ENCODE results near the gene RPH3AL. TPM values are rescaled to one million over a fixed set of nuclear protein-coding genes. Genes with fewer than 3 reads are reported as not detected.
"Not testable (repeated sequence)": the region's sequence is repeated elsewhere in the genome, so short reads cannot be mapped to it uniquely, and the experiment has no call there.

Gene RPH3AL
- total and polyA plus RNA-seq, 8 donors, result 8.9 to 57.1 (median 11.0) TPM

DNA sequence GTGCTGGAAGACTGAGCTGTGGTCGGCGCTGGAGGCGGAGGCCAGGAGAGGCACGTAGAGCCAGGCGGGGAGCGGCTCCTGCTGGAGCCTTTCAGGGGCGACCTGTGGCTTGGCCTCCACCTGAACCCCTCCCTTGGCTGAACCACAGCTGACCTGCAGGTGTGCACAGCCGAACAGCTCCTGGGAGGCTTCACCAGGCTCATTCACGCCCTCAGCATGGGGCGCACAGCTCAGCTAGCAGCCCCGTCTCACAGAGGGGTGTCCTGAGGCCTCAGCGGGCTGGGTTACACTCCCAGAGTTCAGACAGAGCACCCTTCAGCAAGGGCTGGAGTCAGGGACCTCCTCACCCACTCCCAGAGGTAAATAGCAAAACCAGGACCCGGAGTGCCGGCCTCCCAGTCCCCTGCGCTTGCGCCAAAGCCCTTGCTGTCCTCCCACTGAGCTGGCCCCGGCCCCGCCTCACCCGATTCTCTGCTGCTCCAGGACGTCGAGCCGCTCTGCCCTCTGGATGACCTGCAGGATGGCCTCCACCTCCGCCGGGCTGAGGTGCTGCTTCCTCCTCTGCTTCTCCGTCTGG is 31.7 kb downstream of the RPH3AL start:
- H3K4me3 ChIP-seq, result no peak overlapping the region
- no peak overlapping the region for H3K27ac ChIP-seq
- TF ChIP-seq, protein P1, sequence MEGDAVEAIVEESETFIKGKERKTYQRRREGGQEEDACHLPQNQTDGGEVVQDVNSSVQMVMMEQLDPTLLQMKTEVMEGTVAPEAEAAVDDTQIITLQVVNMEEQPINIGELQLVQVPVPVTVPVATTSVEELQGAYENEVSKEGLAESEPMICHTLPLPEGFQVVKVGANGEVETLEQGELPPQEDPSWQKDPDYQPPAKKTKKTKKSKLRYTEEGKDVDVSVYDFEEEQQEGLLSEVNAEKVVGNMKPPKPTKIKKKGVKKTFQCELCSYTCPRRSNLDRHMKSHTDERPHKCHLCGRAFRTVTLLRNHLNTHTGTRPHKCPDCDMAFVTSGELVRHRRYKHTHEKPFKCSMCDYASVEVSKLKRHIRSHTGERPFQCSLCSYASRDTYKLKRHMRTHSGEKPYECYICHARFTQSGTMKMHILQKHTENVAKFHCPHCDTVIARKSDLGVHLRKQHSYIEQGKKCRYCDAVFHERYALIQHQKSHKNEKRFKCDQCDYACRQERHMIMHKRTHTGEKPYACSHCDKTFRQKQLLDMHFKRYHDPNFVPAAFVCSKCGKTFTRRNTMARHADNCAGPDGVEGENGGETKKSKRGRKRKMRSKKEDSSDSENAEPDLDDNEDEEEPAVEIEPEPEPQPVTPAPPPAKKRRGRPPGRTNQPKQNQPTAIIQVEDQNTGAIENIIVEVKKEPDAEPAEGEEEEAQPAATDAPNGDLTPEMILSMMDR (IDR thresholded peaks at IDR 0.05), result no peak
- peak; percentile 56 for ATAC-seq
- H3K27me3 ChIP-seq, result no peaks in the 10 kb centered on the region
- peaks cover 0 to 27% of the 10 kb centered on the region in 2 donors for H3K36me3 ChIP-seq
- peak in 1 of 4 donors; percentile 84 for DNase-seq
- intact Hi-C loops (cut with DNase I), result no loop called here
- H3K9me3 ChIP-seq, result no peaks in the 10 kb centered on the region
- no peaks in the 10 kb centered on the region for H3K4me1 ChIP-seq

DNA sequence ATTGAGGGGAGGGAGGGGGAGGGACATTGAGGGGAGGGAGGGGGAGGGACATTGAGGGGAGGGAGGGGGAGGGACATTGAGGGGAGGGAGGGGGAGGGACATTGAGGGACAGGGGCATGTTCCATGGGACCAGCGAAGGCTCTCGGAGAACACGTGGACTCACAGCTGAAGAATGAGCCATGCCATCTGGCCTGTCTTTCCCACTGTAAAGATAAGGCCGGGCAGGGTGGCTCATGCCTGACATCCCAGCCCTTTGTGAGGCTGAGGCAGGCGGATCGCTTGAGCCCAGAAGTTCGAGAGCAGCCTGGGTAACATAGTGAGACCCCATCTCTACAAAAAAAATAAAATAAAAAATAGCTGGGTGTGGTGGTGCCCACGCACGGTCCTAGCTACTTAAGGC is 32.5 kb downstream of the RPH3AL start:
- intact Hi-C loops (cut with DNase I), result no loop called here
- H3K9me3 ChIP-seq, result no peaks in the 10 kb centered on the region
- H3K27ac ChIP-seq, result no peak overlapping the region
- no peak overlapping the region for H3K4me3 ChIP-seq
- H3K4me1 ChIP-seq, result no peaks in the 10 kb centered on the region
- no peak for DNase-seq
- peaks cover 0 to 24% of the 10 kb centered on the region in 2 donors for H3K36me3 ChIP-seq
- TF ChIP-seq, protein P1 (IDR thresholded peaks at IDR 0.05), result no peak
- no peak for ATAC-seq
- H3K27me3 ChIP-seq, result no peaks in the 10 kb centered on the region

DNA sequence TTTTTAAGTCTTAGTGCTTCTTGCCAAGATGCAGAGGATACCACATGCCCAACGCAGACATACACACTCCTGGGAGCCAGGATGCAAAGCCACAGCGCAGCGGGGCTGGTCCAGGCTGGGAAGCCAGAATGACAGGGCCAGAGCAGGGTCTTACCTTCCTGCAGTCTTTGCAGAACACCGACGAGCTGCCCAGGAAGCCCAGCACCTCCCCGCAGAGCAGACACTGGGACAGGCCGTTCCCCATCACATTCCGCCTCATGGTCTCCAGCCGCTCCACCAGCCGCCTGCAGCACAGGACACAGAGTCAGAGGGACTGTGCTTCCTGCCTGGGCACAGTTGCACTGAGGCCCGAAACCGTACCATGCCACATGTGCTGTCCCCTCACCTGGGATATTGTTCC is 33.3 kb downstream of the RPH3AL start:
- Histone ChIP-seq H3K27me3 (no peaks in the 10 kb centered on the region), H3K27ac (no peak overlapping the region), H3K9me3 (no peaks in the 10 kb centered on the region), H3K4me3 (no peak overlapping the region), H3K4me1 (no peaks in the 10 kb centered on the region), H3K36me3 (peaks cover 0 to 24% of the 10 kb centered on the region in 2 donors)
- DNase-seq (peak in 2 of 4 donors; percentile 18 to 53), ATAC-seq (no peak)
- intact Hi-C loops (cut with DNase I), result no loop called here
- TF ChIP-seq, protein P1 (IDR thresholded peaks at IDR 0.05), result no peak

DNA sequence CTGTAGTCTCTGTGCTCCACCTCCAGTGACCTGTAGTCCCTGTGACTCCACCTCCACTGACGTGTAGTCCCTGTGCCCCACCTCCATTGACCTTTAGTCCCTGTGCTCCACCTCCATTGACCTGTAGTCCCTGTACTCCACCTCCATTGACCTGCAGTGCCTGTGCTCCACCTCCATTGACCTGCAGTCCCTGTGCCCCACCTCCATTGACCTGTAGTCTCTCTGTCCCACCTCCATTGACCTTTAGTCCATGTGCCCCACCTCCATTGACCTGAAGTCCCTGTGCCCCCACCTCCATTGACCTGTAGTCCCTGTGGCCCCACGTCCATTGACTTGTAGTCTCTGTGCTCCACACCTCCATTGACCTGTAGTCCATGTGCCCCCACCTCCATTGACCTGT is 35.5 kb downstream of the RPH3AL start:
- peaks cover 0 to 24% of the 10 kb centered on the region in 2 donors for H3K36me3 ChIP-seq
- H3K27me3 ChIP-seq; H3K27ac ChIP-seq; intact Hi-C loops (cut with DNase I); ATAC-seq; H3K9me3 ChIP-seq; H3K4me3 ChIP-seq; H3K4me1 ChIP-seq: not testable (repeated sequence)
- DNase-seq, result peak in 1 of 4 donors; percentile 2

DNA sequence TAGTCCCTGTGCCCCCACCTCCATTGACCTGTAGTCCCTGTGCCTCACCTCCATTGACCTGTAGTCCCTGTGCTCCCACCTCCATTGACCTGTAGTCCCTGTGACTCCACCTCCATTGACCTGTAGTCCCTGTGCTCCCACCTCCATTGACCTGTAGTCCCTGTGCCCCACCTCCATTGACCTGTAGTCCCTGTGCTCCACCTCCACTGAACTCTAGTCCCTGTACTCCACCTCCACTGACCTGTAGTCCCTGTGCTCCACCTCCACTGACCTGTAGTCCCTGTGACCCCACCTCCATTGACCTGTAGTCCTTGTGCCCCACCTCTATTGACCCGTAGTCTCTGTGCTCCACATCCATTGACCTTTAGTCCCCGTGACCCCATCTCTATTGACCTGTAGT is 37.2 kb downstream of the RPH3AL start:
- H3K4me1 ChIP-seq; H3K27ac ChIP-seq; intact Hi-C loops (cut with DNase I): not testable (repeated sequence)

DNA sequence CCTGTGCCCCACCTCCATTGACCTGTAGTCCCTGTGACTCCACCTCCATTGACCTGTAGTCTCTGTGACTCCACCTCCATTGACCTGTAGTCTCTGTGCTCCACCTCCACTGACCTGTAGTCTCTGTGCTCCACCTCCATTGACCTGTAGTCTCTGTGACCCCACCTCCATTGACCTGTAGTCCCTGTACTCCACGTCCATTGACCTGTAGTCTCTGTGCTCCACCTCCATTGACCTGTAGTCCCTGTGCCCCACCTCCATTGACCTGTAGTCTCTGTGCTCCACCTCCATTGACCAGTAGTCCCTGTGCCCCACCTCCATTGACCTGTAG is 38.0 kb downstream of the RPH3AL start:
- H3K27me3 ChIP-seq; H3K4me3 ChIP-seq; intact Hi-C loops (cut with DNase I); H3K4me1 ChIP-seq; H3K9me3 ChIP-seq; ATAC-seq; H3K27ac ChIP-seq: not testable (repeated sequence)
- peaks cover 0 to 15% of the 10 kb centered on the region in 2 donors for H3K36me3 ChIP-seq
- peak in 1 of 4 donors; percentile 2 for DNase-seq

More for the DNA sequence above, 37.2 kb downstream of the RPH3AL start:
- ATAC-seq, H3K9me3 ChIP-seq, H3K4me3 ChIP-seq, H3K27me3 ChIP-seq: not testable (repeated sequence)
- DNase-seq, result peak in 1 of 4 donors; percentile 15
- H3K36me3 ChIP-seq, result peaks cover 0 to 16% of the 10 kb centered on the region in 2 donors

Measured in left lung (tissue), 10 donors.